ENCODE results near the gene LAMB3.

LAMB3 gene

GRCh38 chr1:209617047-209617673 is 35.1 kb downstream of the LAMB3 start:
- no peak for DNase-seq

DNA sequence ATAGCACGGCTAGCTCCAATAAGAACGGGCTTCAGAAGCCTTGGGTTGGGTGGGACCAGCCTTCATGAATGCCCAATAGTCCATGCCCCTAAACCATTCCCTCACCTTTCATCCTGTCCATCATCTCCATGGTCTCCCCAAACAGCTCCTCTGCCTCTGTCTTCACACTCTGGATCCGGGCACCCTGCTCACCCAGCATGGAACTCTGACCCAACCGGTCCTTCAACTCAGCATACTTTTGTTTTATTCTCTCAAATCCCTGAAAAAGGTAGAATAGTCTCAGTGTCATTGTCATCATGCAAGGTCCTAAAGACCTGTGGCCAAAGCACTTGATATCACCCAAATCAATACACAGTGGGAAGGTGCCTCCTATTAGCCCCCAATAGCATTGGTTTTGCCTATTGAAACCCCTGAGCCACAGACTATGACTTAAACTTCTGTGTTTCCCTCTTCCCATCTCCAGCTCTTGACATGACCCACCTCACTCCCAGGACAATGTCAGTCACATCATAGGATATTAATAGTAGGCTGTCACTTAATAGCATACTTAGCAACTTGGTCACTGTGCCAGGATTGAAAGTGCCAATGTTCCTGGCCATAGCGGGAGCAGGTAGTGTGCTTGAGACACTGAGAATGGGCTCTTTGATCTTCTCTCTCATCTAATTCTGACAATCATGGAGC is 35.7 kb downstream of the LAMB3 start:
- DNase-seq: no peak

DNA sequence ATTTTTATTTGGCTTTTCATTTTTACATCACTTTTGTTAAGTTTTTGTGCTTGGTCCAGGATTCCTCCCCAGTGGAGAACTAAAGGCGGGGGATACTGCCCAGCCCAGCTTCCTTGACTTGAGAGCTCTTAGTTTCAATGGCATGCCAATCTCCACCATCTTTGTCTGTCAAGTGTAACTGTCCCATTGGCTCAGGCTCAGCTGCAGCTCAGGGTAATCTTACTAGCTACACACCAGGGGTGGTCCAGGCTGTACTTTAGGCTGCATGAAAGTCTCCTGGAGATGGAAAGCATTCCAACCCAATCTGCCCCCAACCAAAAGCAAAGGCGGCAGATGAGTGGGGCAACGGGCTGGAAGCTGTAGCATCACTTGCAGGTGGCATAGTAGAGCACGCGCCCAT is 37.3 kb downstream of the LAMB3 start:
- DNase-seq: no peak

DNA sequence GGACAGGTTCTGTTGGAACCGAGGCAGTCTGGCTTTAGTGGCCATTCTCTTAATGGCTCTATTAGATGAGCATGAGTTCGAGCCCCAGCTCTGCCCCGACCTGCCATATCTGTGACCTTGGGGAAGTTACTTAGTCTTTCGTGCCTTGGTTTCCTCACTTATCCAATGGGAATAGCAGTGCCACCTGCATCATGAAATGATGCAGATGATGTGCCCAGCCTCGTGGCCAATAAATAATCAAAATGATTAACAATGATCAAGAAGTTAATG is 38.1 kb downstream of the LAMB3 start:
- no peak for DNase-seq

- DNase-seq: no peak
Observed at GRCh38 chr1:209613400-209614150, 38.6 kb downstream of the LAMB3 start.

DNA sequence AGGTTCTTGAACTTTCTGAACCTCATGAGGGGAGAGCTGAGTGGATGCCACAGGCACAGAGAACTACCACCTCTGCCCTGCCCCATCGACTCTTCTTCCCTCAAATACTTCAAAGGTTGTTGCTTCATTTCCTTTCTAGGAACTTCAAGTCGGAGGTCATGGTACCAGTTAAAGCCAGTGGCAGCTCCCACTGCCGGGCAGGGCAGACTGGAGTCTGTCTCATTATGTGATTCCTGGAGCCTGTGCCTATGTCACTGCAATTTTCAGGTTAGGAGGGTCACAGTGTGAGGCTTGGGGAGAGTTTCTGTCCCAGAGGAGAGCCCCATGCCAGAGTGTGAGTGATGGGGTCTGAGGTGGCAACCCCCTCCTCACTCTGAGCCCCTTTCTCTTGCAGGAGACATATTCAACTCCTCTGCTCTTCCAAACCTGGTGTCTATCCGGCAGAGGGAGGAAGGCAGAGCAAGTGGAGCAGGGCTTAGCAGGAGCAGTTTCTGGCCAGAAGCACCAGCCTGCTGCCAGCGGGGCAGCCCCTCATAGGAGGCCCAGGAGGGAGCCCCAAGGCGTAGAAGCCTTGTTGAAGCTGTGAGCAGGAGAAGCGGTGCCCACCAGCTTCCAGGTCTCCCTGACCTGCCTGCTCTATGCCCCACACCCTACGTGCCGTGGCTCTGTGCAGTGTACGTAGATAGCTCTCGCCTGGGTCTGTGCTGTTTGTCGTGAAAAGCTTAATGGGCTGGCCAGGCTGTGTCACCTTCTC is 39.4 kb downstream of the LAMB3 start:
- DNase-seq: no peak

DNA sequence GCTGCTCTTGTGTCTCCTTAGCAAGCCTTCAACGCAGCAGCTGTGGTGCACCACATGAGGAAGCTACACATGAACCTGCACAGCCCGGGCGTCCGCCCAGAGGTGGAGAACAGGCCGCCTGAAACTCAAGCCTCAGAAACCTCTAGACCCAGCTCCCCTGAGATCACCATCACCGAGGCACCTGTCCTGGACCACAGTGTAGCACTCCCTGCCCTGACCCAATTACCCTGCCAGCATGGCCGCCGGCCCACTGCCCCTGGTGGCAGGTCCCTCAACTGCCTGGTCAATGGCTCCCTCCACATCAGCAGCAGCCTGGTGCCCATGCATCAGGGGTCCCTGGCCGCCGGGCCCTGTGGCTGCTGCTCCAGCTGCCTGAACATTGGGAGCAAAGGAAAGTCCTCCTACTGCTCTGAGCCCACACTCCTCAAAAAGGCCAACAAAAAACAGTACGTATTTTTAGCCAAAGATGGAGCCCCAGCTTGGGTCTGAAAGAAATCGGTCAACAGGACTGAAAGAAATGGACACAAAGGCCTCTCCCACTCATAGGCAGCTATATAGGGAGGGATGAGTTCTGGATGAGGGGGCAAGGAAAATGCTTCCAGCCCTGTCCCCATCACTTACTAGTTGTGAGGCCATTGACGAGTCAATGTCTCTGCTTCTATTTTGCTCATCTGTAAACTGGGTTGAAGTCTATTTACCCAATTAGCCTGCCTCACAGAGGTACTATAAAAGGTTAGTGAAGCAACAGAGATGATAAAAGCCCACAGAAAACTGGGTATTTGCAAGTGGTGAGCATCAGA is 40.3 kb downstream of the LAMB3 start:
- DNase-seq: no peak

DNA sequence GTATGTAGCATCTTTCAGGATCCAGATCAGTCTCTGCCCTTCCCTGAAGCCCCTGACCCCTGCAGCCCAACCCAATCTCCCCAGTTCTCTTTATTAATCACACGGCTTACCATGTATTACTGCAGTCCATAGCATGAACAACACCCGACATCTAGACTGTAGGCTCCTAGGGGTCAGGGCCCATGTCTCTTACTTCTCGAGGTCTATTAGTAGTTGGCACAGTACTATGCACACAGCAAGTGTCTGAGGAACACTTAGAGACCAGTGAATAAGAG is 41.7 kb downstream of the LAMB3 start:
- DNase-seq: no peak

DNA sequence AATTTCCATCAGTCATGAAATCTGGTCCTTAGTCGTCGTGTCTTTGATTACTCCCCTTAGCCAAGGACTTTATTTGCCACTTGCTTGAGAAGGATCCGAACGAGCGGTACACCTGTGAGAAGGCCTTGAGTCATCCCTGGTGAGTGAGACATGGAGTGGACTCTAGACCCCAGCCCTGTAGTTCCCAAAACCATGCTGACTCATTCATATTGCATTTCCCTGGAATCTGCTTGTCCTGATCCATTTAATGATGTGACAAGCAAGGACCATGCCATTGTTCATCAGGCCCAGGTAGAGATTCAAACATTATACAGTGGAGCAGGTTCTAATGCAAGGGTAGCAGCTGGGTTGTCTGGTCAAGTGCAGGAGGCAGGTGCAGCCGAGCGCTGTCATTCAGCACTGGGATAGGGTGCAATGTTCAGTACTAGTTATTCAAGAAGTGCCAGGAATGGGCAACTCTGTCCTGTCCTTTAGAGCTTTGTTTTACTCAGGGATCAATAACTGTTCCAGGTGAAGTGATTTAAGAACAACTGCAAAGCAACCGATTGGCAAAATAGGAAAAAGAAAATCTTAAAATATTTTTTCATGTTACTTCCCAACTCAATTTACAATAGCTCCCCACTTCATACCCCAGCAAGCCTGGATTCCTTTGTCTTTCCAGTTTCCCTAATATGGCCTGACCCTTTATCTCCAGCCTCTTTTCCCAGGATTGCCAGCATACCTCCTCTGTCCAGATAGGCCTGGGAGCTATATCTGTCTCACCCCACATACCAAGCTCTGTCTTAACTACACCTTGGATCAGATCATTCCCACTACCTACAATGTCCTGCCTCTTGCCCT is 42.2 kb downstream of the LAMB3 start:
- DNase-seq: no peak

GRCh38 chr1:209609041-209609790 is 43.0 kb downstream of the LAMB3 start:
- DNase-seq: no peak

DNA sequence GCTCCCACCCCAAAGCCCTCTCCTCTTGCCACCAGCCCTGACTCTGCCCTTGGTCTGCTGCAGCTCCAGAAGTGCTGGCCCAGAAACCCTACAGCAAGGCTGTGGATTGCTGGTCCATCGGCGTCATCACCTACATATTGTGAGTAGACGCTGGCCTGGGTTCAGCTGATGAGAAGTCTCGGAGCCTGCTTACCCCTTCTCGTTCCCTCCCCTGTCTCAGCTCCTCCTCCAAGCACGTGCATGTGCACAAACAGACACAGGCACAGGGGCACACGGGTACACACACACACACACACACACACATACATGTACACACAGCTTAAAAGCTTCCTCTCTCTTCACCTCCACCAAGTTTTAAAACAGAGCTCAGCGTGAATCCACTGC is 44.4 kb downstream of the LAMB3 start:
- no peak for DNase-seq

- no peak for DNase-seq
Observed at GRCh38 chr1:209607102-209607794, 45.0 kb downstream of the LAMB3 start.

DNA sequence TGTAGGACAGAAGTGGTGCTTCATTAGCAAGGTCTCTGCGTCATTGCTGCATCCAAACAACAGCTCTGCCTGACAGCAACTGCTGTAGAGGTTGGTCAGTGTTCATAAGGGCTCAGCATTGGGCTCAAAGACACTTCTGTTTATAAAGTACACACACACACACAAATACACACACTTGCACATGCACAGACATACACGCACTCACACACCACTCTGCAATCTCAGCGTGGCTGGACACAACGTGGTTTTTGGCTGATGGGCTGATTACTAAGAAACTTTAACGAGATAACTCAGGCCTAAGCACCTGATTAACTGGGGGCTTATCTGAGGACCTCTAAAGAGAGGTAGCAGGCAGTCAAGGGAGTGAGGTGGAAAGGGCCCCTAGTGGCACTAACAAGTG is 48.3 kb downstream of the LAMB3 start:
- no peak for DNase-seq

GRCh38 chr1:209601809-209602657 is 50.2 kb downstream of the LAMB3 start:
- DNase-seq: peak; percentile 45

GRCh38 chr1:209600541-209600940 is 51.7 kb downstream of the LAMB3 start:
- DNase-seq: no peak

DNA sequence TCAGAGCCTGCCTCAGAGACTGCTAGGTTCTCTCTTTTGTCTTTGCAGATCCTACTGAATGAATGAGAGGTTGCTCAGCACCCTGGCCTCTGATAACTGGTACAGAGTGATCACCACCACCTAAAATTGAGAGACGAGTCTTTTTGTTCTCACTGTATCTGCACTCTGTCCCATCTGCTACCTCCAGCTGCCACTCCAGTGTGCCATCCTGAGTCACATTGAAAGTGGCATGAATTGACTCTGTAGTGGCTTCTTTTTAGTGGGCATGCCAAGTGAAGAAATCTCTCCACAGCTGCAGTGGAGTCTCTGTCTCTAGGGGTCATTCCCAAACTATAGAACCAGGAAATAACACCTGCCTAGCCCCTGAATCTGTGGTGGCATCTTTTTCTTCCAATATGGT is 54.0 kb downstream of the LAMB3 start:
- no peak for DNase-seq

DNA sequence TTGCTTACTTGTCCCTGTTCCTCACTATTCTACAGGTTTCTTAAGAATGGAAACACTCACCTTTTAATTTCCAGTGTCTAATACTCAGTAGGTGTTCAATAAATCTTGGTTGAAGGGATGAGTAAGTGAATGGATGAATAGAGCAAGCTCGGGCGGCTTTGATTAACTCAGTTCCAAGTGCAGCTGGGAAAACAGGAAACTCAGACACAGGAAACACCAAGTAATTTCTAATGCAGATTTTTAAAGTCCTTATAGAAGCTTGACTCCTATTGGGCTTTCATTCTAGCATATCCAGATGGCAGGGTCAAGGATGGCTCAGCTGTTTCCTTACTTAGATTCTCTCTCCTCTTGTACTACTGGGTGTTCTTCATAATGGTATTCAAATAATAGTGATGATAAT is 54.7 kb downstream of the LAMB3 start:
- no peak for DNase-seq

DNA sequence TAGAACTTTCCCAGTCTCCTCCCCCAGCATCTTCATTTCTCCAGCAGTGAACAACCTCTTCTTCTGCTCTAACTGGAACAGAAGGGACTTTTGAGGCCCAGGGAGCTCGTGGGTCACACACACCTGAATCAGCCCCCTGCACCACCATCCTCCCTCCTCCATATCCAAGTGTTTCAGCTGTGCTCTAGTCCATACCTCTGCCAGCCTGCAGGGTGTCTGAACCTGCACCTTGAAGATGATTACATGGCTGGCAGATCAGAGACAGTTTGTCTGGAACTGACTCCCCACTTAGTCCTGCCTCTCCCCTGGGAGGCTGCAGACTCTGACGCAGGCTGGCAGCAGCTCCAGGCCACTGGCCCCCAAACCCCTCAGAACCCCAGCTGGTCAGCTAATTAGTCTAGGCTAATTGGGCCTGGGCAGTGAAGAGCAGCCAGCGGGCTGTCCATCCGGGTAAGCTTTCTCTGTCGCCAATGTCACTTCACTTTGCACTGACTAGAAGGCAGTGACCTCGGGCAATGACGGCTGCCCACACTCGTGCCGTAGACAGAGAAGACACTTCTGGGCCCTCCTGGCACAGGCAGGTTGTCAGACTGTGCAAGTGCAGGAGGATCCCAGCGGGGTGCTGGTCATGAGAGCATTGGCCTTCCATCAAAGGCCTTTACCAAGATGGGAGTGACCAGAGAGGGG is 56.5 kb downstream of the LAMB3 start:
- DNase-seq: no peak

GRCh38 chr1:209595028-209595427 is 57.2 kb downstream of the LAMB3 start:
- no peak for DNase-seq

Measured in CD4-positive, alpha-beta T cell treated with Interleukin-6 for 4 hours (primary cell).